ENCODE results near the gene CACNB2. TPM values are rescaled to one million over a fixed set of nuclear protein-coding genes. Genes with fewer than 3 reads are reported as not detected.

The CACNB2 gene
- total RNA-seq, 4 donors from 2014 or later: 60.3 to 158 (median 89.1) TPM

DNA sequence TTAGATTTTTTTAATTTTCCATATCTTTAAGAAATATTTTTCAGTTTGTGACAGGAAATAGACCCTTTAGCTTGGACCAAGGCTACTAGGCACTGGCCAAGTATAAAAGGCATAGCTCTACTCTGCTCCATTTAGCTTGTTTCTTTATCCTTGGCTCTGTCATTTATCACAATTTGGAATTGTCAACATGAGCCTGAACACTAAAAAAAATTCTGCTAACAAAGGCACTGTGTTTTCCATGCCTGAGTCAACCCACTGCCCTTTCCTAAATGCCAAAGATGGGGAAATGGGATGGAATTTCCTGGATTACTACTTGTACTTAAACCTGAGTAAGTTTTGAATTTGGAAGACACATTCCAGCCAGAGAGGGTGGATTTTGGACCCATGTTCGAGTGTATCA lies 382.8 kb downstream of the CACNB2 start:
- peak overlapping the region; percentile 67 to 77 (median 73) for H3K27ac ChIP-seq
- H3K36me3 ChIP-seq: peaks cover 0 to 38% of the 10 kb centered on the region in 2 donors
- TF ChIP-seq POLR2AphosphoS5 (IDR thresholded peaks at IDR 0.05) (peak; percentile 92), POLR2A (IDR thresholded peaks at IDR 0.05) (no peak), EP300 (IDR thresholded peaks at IDR 0.05) (no peak)
- no peaks in the 10 kb centered on the region for H3K27me3 ChIP-seq
- no peak for ATAC-seq
- no peaks in the 10 kb centered on the region for H3K9me3 ChIP-seq
- H3K4me1 ChIP-seq: peaks cover 5 to 60% (median 6%) of the 10 kb centered on the region in 3 donors
- no peak overlapping the region for H3K4me3 ChIP-seq
- WGBS, 2 donors (ENCODE audit: low coverage in 1 of 2): 30 to 44% methylated on average over 1 of the region's 1 CpG

DNA sequence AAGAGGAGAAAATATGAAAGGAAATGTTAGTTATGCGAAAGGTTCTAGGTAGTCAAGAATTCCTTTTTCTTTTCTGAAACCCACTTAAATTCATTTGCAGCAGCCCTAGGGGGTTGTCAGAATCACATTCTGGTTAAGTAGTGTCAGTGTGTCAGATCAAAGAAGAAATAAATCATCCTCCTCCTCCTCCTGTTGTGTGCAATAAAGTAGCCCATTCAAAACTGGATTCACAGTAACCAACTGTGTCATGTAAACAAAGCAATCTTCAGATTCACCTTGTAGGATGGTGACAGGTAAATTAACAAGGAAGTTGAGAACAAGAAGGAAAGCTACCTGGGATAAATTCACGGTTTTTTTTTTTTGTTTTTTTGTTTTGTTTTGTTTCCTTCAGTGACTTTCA lies 383.6 kb downstream of the CACNB2 start:
- Histone ChIP-seq H3K36me3 (peaks cover 0 to 30% of the 10 kb centered on the region in 2 donors), H3K27ac (peak overlapping the region; percentile 67 to 77 (median 73)), H3K27me3 (no peaks in the 10 kb centered on the region), H3K4me1 (peaks cover 5 to 68% (median 6%) of the 10 kb centered on the region in 3 donors), H3K9me3 (no peaks in the 10 kb centered on the region), H3K4me3 (no peak overlapping the region)
- TF ChIP-seq POLR2A (IDR thresholded peaks at IDR 0.05) (no peak), CTCF (IDR thresholded peaks at IDR 0.05) (no peak), EP300 (IDR thresholded peaks at IDR 0.05) (no peak), POLR2AphosphoS5 (IDR thresholded peaks at IDR 0.05) (no peak)
- ATAC-seq: no peak
- 65 to 83% methylated on average over 2 of the region's 2 CpGs for WGBS, 2 donors (ENCODE audit: low coverage in 1 of 2)

DNA sequence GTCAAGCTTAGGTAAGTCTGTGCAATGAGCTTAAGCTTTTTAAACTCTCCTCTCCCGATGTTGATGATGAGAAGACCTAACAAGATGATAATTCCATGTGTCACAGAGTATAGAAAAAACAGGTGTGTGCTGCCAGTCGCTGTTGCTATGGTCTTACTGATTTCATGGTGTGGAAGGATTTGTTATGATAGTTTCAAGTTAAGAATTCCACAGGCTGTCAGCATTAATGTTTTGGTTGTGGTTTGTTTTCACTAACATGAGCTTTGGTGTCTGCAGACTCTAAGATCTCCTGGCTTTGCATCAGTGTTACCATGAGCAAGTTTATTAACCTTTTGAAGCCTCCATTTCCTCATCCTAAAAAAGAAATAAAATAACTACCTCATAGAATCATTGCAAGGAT lies 387.5 kb downstream of the CACNB2 start:
- Histone ChIP-seq H3K27me3 (no peaks in the 10 kb centered on the region), H3K27ac (peak overlapping the region; percentile 70 to 73 (median 72)), H3K36me3 (peaks cover 0 to 10% of the 10 kb centered on the region in 2 donors), H3K4me1 (peaks cover 5 to 83% (median 6%) of the 10 kb centered on the region in 3 donors), H3K9me3 (no peaks in the 10 kb centered on the region), H3K4me3 (no peak overlapping the region)
- 16 to 20% methylated on average over 1 to 2 of the region's 2 CpGs for WGBS, 2 donors (ENCODE audit: low coverage in 1 of 2)
- ATAC-seq: peak; percentile 49
- TF ChIP-seq CTCF (IDR thresholded peaks at IDR 0.05) (no peak), POLR2A (IDR thresholded peaks at IDR 0.05) (no peak), POLR2AphosphoS5 (IDR thresholded peaks at IDR 0.05) (peak; percentile 34), EP300 (IDR thresholded peaks at IDR 0.05) (no peak)

DNA sequence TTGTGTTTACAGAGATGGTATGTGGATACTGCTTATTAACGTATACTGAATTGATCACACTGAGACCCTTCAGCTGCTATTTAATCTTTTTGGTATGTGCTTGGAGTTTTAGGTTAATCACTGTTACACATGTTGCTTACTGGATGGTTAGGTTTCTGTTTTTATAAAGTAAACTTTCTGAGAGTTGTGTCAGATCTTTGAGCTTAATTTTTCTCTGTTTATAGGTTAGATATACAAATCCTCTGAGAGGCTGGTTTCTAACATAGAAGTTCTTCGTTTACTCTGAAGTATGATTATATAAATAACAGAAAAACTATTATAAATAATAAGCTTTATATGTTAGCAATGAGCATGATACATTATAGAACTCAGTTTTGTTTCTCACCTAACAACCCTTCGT lies 388.1 kb downstream of the CACNB2 start:
- peaks cover 0 to 10% of the 10 kb centered on the region in 2 donors for H3K36me3 ChIP-seq
- no peak for TF ChIP-seq POLR2A (IDR thresholded peaks at IDR 0.05)
- no peak for TF ChIP-seq CTCF (IDR thresholded peaks at IDR 0.05)
- no peak for TF ChIP-seq POLR2AphosphoS5 (IDR thresholded peaks at IDR 0.05)
- TF ChIP-seq EP300 (IDR thresholded peaks at IDR 0.05): no peak
- H3K27me3 ChIP-seq: no peaks in the 10 kb centered on the region
- 25 to 33% methylated on average over 3 of the region's 3 CpGs for WGBS, 2 donors (ENCODE audit: low coverage in 1 of 2)
- ATAC-seq: no peak
- H3K9me3 ChIP-seq: no peaks in the 10 kb centered on the region
- peaks cover 1 to 83% (median 9%) of the 10 kb centered on the region in 3 donors for H3K4me1 ChIP-seq
- no peak overlapping the region for H3K4me3 ChIP-seq
- peak overlapping the region; percentile 53 to 73 (median 72) for H3K27ac ChIP-seq

DNA sequence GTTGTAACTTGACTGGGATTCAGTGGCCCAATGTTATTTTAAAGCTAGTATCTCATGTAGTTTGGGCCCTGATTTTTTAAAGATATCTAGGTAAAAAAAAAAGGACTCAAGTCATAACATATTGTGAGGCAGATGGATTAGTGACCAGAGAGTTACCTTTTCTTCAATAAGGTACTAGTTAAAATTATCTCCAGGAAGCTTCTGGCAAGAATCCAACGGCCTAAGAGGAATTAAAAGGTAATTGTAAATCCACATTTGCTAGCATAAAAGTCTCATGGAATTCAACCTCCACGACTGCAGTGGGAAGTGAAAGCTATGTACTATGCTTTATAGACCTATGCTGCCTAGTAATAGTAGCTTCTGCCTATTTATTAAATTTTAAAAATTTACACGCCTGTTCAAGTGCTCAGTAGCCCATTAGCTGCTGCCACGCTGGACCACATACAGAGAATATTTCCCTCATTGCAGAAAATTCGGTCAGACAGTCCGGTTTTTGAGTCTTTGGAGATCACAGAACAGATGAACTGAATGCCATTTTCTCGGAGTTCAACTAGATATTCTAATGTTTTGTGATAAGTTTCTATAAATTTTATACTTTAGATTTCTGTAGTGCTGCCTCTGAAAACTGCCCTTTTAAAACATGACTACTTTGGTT lies 392.8 kb downstream of the CACNB2 start:
- no peak for TF ChIP-seq EP300 (IDR thresholded peaks at IDR 0.05)
- no peak for TF ChIP-seq CTCF (IDR thresholded peaks at IDR 0.05)
- no peak for TF ChIP-seq POLR2A (IDR thresholded peaks at IDR 0.05)
- no peak for TF ChIP-seq POLR2AphosphoS5 (IDR thresholded peaks at IDR 0.05)
- peak overlapping the region; percentile 29 to 57 (median 46) for H3K27ac ChIP-seq

More for the DNA sequence above, 392.8 kb downstream of the CACNB2 start:
- H3K9me3 ChIP-seq: no peaks in the 10 kb centered on the region
- H3K4me3 ChIP-seq: no peak overlapping the region
- H3K36me3 ChIP-seq: peaks cover 1 to 47% of the 10 kb centered on the region in 2 donors
- no peaks in the 10 kb centered on the region for H3K27me3 ChIP-seq
- peaks cover 0 to 59% (median 8%) of the 10 kb centered on the region in 3 donors for H3K4me1 ChIP-seq
- no peak for ATAC-seq
- WGBS, 2 donors (ENCODE audit: low coverage in 1 of 2): 53 to 56% methylated on average over 7 of the region's 7 CpGs

All from gastroesophageal sphincter (tissue), 4 donors.